Stimulated activated CD4-positive, alpha-beta T cell treated with anti-CD3 and anti-CD28 coated beads, Interleukin-15, amount 100 ng/mL, for 1 hour (primary cell): Measurements from ENCODE around the gene WDR41.

ENCODE experiments used
- DNase-seq, 2 donors: peaks; one replicate each; pipeline ENCODE4 v3.0.0-alpha.2; 2020; ENCODE audit warnings: low read depth in 1 of 2, low spot score in 1 of 2

WDR41 gene

GRCh38 chr5:77448831-77449230, 43.3 kb downstream of the WDR41 start:
- no peak for DNase-seq

GRCh38 chr5:77444356-77444755, 47.8 kb downstream of the WDR41 start:
- DNase-seq, result no peak

DNA sequence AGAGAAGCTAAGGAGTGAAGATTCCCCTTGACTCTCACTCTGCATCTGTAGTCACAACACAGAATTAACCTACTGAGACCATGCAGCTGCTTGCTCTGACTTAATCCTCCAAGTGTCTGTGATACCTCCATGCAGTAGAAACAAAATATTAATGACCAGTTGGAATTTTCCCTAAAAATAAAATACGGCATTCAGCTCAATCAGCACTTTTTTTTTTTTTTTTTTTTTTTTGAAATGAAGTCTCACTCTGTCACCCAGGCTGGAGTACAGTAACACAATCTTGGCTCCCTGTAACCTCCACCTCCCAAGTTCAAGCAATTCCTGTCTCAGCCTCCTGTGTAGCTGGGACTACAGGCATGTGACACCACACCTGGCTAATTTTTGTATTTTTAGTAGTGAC, 48.4 kb downstream of the WDR41 start:
- DNase-seq, result no peak

GRCh38 chr5:77438071-77438470, 54.0 kb downstream of the WDR41 start:
- no peak for DNase-seq

DNA sequence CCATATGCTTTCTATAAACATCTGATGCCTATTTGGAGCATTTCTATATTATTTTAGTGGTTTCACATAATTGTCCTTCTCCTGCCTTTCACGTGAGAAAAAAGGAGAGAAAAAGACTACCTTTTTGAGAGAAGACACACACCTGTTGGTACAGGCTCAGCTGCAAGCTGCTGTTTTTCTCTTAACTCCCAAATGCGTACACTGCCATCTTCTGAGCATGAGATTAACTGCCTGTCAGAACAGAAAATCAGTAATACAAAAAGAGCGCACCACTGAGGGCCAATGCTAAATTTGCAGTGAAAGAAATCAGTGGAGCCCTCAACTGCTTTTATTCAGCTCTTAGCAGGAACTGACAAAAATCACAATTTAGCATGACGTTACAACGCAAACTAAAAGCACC, 54.9 kb downstream of the WDR41 start:
- DNase-seq, result no peak

GRCh38 chr5:77431719-77432118, 60.4 kb downstream of the WDR41 start:
- no peak for DNase-seq

DNA sequence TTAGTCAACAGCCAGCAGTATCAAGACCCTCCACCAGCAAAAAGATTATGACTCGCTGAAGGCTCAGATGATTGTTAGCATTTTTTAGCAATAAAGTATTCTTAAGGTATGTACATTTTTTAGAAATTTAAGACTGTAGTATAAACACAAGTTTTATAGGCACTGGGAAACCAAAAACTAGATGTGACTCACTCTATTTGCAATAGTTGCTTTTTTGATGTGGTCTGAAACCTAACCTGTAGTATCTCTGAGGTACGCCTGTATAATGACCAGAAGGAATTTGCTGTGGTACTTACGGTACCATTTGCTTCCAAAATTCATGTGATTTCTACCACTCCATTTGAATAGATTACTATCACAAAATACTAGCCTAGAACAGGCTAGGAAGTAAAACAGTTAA, 60.8 kb downstream of the WDR41 start:
- DNase-seq, result no peak

DNA sequence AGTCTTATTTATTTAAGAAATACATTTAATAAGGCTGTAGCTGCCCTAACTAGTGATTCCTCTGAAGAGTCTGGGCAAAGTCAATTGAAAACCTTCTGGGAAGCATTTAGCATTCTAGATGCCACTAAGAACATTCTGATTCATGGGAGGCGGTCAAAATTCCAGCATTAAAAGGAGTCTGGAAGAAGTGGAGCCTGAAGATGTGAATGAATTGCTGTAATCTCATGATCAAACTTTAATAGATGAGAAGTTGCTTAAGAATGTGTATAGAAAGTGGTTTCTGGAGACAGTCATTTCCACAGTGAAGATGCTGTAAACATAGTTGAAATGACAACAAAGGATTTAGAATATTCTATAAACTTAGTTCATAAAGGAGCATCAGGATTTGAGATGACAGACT, 61.4 kb downstream of the WDR41 start:
- DNase-seq, result no peak

GRCh38 chr5:77428526-77428925, 63.6 kb downstream of the WDR41 start:
- DNase-seq, result no peak

- no peak for DNase-seq
Observed at GRCh38 chr5:77427998-77428397, 64.1 kb downstream of the WDR41 start.

GRCh38 chr5:77426670-77427069, 65.4 kb downstream of the WDR41 start:
- DNase-seq, result no peak

DNA sequence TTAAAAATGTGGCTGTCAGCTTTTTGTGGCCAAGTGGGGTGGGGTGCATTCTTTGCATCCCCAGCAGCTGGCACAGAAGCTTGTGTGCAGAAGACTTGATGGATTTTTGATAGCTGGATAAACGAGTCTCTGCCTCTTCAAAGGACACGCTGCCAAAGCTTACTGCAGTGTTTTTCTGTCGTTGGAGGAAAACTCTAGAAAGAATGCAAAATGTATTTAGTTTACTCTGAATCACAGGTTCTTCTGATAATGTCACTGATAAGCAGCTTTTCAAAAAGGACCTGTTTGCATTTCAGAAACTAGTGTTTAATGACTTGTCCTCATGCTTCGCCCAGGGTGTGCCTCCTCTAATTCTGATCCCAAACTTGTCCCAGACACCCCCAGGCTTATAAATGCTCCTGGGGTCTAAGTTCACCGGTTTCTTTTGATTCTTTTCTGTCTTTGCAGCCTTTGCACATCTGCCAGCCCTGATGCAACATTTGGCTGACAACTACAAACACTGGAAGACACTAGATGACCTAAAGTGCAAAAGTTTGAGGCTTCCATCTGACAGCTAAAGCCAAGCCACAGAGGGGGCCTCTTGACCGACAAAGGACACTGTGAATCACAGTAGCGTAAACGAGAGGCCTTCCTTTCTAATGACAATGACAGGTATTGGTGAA, 66.0 kb downstream of the WDR41 start:
- no peak for DNase-seq

DNA sequence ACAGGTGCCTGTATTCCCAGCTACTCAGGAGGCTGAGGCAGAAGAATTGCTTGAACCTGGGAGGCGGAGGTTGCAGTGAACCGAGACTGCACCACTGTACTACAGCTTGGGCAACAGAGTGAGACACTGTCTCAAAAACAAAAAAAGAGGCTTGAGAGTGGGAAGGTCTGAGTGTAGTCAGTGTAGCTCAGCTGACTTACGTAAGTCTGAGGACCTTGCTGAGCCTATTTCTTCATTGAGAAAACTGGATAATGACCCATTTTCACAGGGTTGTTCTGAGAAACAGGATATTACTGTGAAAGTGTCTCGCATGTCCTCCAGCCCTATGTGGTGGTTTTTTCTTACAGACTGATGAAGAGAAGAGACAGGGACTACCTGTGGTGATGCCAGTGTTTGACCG, 66.7 kb downstream of the WDR41 start:
- DNase-seq, result no peak

DNA sequence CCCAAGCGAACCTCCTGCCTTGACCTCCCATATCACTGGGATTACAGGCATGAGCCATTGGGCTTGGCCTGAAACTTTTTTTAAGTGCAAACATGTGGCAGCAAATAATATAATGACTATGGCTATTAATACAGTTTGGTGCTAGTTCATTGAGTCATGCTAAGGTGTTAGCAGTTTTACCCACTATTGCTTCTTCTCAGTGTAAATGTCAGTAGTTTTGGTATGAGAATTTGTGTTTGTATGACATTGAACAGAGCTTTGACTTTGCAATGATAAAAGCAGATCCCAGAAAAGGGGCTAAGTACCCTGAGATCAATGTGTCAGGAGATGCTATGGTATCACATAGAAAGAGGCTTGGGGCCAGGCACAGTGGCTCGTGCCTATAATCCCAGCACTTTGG, 67.2 kb downstream of the WDR41 start:
- DNase-seq, result no peak

DNA sequence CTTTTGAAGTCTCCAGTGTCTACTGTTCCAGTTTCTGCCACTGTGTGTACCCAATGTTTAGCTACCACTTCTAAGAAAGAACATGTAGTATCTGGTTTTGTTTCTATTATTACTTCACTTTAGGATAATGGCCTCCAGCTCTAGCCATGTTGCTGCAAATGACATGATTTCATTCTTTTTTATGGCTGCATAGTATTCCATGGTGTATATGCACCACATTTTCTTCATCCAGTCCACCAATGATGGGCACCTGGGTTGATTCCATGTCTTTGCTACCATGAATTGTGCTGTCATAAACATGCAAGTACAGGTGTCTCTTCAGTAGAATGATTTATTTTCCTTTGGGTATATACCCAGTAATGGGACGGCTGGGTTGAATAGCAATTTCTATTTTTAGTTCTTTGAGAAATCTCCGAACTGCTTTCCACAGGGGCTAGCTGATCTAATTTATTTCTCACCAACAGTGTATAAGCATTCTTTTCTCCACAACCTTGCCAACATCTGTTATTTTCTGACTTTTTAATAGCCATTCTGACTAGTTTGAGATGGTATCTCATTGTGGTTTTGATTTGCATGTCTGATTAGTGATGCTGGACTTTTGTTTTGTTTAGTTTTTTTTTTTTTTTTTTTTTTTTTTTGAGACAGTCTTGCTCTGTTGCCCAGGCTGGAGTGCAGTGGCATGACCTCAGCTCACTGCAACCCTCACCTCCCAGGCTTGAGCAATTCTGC, 68.9 kb downstream of the WDR41 start:
- DNase-seq, result no peak

DNA sequence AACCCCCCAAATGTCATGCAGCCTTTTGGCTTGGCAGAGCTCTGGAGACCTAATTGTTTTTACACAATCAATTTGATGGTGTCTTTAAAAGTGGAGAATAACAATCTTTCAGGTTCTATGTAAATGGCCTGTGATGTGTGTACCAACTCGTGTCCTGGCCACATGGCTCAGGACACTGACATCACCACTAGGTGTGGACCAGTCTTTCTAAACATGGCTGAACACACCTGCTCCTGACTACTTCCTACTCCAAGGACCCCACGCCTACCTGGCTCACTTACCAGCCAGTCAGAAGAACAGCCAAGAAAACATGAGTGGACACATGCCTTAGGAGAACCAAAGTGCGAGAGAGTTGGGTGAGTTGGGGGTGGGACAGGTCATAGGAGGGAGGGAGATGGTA, 71.2 kb downstream of the WDR41 start:
- no peak for DNase-seq

GRCh38 chr5:77419644-77420582, 72.2 kb downstream of the WDR41 start:
- DNase-seq, result no peak

- DNase-seq, result no peak
Observed at GRCh38 chr5:77418601-77419581, 73.2 kb downstream of the WDR41 start.

- DNase-seq, result no peak
Observed at GRCh38 chr5:77418162-77418561, 74.0 kb downstream of the WDR41 start.

GRCh38 chr5:77413049-77413448, 79.1 kb downstream of the WDR41 start:
- DNase-seq, result no peak
